SK-N-SH treated with all-trans-retinoic acid at 6 μM for 48 hours (cell line): ENCODE measurements around the gene TMEM94.

Source experiments
- ATAC-seq: fragments of 200-7000 bp; cut with Tn5 transposase; 3 replicates; pipeline ENCODE4 v1.9.1; 2020; ENCODE audit warnings: mild to moderate bottlenecking, moderate library complexity
- ARNTL ChIP-seq: fragments of 450-650 bp; formaldehyde crosslinking; IDR thresholded peaks from 2 replicates; pipeline ENCODE4 v1.5.0; 2020; ENCODE audit warnings: low read depth, mild to moderate bottlenecking, moderate library complexity, borderline replicate concordance
- BACH2 ChIP-seq: fragments of 250-450 bp; sonication (Bioruptor Pico); IDR thresholded peaks from 2 replicates; pipeline ENCODE4 v1.9.0; 2021; ENCODE audit warnings: mild to moderate bottlenecking, borderline replicate concordance
- CSDC2 ChIP-seq: fragments of 250-450 bp; sonication (Bioruptor Pico); IDR thresholded peaks from 2 replicates; pipeline ENCODE4 v1.5.0; 2020; ENCODE audit warnings: mild to moderate bottlenecking, moderate library complexity
- GLIS3 ChIP-seq: fragments of 250-450 bp; sonication (Bioruptor Pico); IDR thresholded peaks from 2 replicates; pipeline ENCODE4 v1.5.0; 2020; ENCODE audit warnings: mild to moderate bottlenecking, moderate library complexity
- ISL1 ChIP-seq: fragments of 250-450 bp; sonication (Bioruptor Pico); IDR thresholded peaks from 2 replicates; pipeline ENCODE4 v2.1.2; 2022; ENCODE audit warnings: mild to moderate bottlenecking, moderate library complexity
- OSR1 ChIP-seq: fragments of 250-450 bp; sonication (Bioruptor Pico); IDR thresholded peaks from 2 replicates; pipeline ENCODE4 v1.8.0; 2022; ENCODE audit warnings: moderate library complexity, mild to moderate bottlenecking, inconsistent platforms
- PPARA ChIP-seq: fragments of 250-450 bp; sonication (Bioruptor Pico); IDR thresholded peaks from 2 replicates; pipeline ENCODE4 v1.5.0; 2020; ENCODE audit warnings: mild to moderate bottlenecking, borderline replicate concordance
- SNAI2 ChIP-seq: fragments of 250-450 bp; sonication (Bioruptor Pico); IDR thresholded peaks from 2 replicates; pipeline ENCODE4 v1.5.0; 2020; ENCODE audit warnings: mild to moderate bottlenecking, moderate library complexity
- TCF4 ChIP-seq: fragments of 250-450 bp; sonication (Bioruptor Pico); IDR thresholded peaks from 2 replicates; pipeline ENCODE4 v1.8.0; 2021; ENCODE audit warnings: mild to moderate bottlenecking, moderate library complexity, borderline replicate concordance
- TOX ChIP-seq: fragments of 250-450 bp; sonication (Bioruptor Pico); IDR thresholded peaks from 2 replicates; pipeline ENCODE4 v1.8.0; 2021; ENCODE audit warnings: mild to moderate bottlenecking, moderate library complexity, borderline replicate concordance
- ZC3H10 ChIP-seq: fragments of 250-450 bp; sonication (Bioruptor Pico); IDR thresholded peaks from 2 replicates; pipeline ENCODE4 v1.5.1; 2021; ENCODE audit warnings: mild to moderate bottlenecking, moderate library complexity
- ZFP3 ChIP-seq: fragments of 250-450 bp; sonication (Bioruptor Pico); IDR thresholded peaks from 2 replicates; pipeline ENCODE4 v1.5.0; 2020; ENCODE audit warnings: mild to moderate bottlenecking, moderate library complexity
- ZFP30 ChIP-seq: fragments of 450-650 bp; formaldehyde crosslinking; IDR thresholded peaks from 2 replicates; pipeline ENCODE4 v1.5.0; 2022; ENCODE audit warnings: mild to moderate bottlenecking, moderate library complexity
- ZNF565 ChIP-seq: fragments of 450-650 bp; formaldehyde crosslinking; conservative IDR thresholded peaks from 2 replicates; pipeline ENCODE4 v1.5.0; 2020; ENCODE audit warnings: low read depth, mild to moderate bottlenecking, moderate library complexity
- ZNF70 ChIP-seq: fragments of 450-650 bp; formaldehyde crosslinking; IDR thresholded peaks from 2 replicates; pipeline ENCODE4 v1.5.0; 2020; ENCODE audit warnings: mild to moderate bottlenecking, moderate library complexity
- ZNF8 ChIP-seq: fragments of 450-650 bp; formaldehyde crosslinking; IDR thresholded peaks from 2 replicates; pipeline ENCODE4 v1.5.0; 2020; ENCODE audit warnings: mild to moderate bottlenecking, moderate library complexity
- TF ChIP-seq, protein P1 (sequence below): fragments of 250-450 bp; sonication (Bioruptor Pico); IDR thresholded peaks from 2 replicates; pipeline ENCODE4 v1.5.1; 2020; ENCODE audit warnings: low read depth, mild to moderate bottlenecking, moderate library complexity
- TF ChIP-seq, protein P2 (sequence below): fragments of 250-450 bp; sonication (Bioruptor Pico); IDR thresholded peaks from 2 replicates; pipeline ENCODE4 v1.5.0; 2020; ENCODE audit warnings: mild to moderate bottlenecking, moderate library complexity
- TF ChIP-seq, protein P3 (sequence below): fragments of 250-450 bp; sonication (Bioruptor Pico); IDR thresholded peaks from 2 replicates; pipeline ENCODE4 v1.5.1; 2021; ENCODE audit warnings: mild to moderate bottlenecking, moderate library complexity
- TF ChIP-seq, protein P4 (sequence below): fragments of 250-450 bp; sonication (Bioruptor Pico); IDR thresholded peaks from 2 replicates; pipeline ENCODE4 v1.8.0; 2021; ENCODE audit warnings: low read depth, mild to moderate bottlenecking, moderate library complexity, borderline replicate concordance
- TF ChIP-seq, protein P5 (sequence below): fragments of 250-450 bp; sonication (Bioruptor Pico); IDR thresholded peaks from 2 replicates; pipeline ENCODE4 v1.8.0; 2020; ENCODE audit warnings: mild to moderate bottlenecking, moderate library complexity, borderline replicate concordance

TMEM94 gene

DNA sequence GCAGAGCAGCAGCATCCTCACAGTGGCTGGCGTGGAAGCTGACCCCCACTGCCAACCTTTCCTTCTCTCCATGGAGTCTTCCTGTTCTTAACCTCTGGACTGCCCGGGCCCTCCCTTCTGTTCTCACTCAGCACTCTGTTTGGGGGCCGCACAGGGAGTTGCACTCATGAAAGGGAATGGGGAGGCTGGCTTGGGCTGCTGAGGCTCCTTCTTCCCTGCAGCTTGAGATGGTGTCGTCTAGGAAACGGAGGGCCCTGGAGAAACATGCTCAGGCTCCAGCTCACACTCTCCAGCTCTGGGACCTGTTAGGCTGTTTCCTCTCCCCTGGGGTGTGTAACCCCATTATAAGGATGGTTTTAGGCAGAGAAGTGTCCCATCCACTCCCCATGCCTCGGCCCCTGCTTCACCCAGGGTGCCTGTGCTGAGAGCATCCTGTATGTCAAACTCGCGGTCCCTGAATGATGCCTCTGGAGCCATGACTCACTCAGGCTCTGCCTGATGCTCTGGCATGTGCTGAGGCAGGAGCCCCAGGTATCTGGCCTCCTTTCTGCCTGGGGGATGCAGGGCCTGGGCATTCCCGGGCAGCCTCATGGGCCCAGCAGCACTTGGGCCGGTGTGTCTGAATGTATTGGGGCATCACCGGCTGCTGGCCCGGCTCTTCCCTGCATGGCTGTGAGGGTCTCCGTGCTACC lies 18.9 kb downstream of the TMEM94 start:
- no peak for TF ChIP-seq ZFP3 (CRISPR knock-in tag)
- TF ChIP-seq ZNF70, result no peak
- TF ChIP-seq ZC3H10 (CRISPR knock-in tag), result no peak
- no peak for TF ChIP-seq ZNF8 (CRISPR knock-in tag)
- TF ChIP-seq ZNF565, result no peak
- TF ChIP-seq, protein P1, sequence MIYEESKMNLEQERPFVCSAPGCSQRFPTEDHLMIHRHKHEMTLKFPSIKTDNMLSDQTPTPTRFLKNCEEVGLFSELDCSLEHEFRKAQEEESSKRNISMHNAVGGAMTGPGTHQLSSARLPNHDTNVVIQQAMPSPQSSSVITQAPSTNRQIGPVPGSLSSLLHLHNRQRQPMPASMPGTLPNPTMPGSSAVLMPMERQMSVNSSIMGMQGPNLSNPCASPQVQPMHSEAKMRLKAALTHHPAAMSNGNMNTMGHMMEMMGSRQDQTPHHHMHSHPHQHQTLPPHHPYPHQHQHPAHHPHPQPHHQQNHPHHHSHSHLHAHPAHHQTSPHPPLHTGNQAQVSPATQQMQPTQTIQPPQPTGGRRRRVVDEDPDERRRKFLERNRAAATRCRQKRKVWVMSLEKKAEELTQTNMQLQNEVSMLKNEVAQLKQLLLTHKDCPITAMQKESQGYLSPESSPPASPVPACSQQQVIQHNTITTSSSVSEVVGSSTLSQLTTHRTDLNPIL (CRISPR knock-in tag), result no peak
- TF ChIP-seq CSDC2, result no peak
- TF ChIP-seq, protein P2, sequence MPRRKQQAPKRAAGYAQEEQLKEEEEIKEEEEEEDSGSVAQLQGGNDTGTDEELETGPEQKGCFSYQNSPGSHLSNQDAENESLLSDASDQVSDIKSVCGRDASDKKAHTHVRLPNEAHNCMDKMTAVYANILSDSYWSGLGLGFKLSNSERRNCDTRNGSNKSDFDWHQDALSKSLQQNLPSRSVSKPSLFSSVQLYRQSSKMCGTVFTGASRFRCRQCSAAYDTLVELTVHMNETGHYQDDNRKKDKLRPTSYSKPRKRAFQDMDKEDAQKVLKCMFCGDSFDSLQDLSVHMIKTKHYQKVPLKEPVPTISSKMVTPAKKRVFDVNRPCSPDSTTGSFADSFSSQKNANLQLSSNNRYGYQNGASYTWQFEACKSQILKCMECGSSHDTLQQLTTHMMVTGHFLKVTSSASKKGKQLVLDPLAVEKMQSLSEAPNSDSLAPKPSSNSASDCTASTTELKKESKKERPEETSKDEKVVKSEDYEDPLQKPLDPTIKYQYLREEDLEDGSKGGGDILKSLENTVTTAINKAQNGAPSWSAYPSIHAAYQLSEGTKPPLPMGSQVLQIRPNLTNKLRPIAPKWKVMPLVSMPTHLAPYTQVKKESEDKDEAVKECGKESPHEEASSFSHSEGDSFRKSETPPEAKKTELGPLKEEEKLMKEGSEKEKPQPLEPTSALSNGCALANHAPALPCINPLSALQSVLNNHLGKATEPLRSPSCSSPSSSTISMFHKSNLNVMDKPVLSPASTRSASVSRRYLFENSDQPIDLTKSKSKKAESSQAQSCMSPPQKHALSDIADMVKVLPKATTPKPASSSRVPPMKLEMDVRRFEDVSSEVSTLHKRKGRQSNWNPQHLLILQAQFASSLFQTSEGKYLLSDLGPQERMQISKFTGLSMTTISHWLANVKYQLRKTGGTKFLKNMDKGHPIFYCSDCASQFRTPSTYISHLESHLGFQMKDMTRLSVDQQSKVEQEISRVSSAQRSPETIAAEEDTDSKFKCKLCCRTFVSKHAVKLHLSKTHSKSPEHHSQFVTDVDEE, result no peak
- no peak for TF ChIP-seq GLIS3 (CRISPR knock-in tag)
- no peak for TF ChIP-seq SNAI2 (CRISPR knock-in tag)
- TF ChIP-seq, all 23 proteins: peak for 0
- peak; percentile 18; the same call in 1 of the 3 replicates for ATAC-seq

DNA sequence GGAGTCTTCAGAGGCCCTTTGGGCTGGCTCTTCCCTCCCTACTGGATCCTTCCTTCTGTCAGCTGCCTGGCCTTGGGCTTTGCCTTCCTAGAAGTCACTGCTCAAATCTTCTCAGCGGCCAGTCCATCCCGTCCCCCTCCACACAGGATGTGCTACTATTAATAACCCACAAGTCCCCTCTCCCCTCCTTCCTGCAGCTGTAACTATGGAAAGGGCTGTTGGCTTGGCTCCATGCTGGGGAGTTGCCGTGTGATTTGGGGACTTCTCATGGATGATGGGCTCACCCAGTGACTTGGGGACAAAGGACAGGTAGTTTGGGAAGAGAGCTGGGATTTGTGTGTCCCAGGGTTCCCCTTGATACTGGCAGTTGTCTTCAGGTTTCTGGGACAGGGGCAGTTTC lies 19.4 kb downstream of the TMEM94 start:
- TF ChIP-seq ZNF70, result no peak
- no peak for TF ChIP-seq ZNF565
- no peak for TF ChIP-seq TCF4 (CRISPR knock-in tag)
- no peak for TF ChIP-seq SNAI2 (CRISPR knock-in tag)
- TF ChIP-seq, protein P1 (CRISPR knock-in tag), result no peak
- TF ChIP-seq ZC3H10 (CRISPR knock-in tag), result no peak
- TF ChIP-seq, protein P3, sequence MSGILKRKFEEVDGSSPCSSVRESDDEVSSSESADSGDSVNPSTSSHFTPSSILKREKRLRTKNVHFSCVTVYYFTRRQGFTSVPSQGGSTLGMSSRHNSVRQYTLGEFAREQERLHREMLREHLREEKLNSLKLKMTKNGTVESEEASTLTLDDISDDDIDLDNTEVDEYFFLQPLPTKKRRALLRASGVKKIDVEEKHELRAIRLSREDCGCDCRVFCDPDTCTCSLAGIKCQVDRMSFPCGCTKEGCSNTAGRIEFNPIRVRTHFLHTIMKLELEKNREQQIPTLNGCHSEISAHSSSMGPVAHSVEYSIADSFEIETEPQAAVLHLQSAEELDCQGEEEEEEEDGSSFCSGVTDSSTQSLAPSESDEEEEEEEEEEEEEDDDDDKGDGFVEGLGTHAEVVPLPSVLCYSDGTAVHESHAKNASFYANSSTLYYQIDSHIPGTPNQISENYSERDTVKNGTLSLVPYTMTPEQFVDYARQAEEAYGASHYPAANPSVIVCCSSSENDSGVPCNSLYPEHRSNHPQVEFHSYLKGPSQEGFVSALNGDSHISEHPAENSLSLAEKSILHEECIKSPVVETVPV (CRISPR knock-in tag), result no peak
- TF ChIP-seq PPARA (CRISPR knock-in tag), result no peak
- TF ChIP-seq GLIS3 (CRISPR knock-in tag), result no peak
- TF ChIP-seq, protein P4, sequence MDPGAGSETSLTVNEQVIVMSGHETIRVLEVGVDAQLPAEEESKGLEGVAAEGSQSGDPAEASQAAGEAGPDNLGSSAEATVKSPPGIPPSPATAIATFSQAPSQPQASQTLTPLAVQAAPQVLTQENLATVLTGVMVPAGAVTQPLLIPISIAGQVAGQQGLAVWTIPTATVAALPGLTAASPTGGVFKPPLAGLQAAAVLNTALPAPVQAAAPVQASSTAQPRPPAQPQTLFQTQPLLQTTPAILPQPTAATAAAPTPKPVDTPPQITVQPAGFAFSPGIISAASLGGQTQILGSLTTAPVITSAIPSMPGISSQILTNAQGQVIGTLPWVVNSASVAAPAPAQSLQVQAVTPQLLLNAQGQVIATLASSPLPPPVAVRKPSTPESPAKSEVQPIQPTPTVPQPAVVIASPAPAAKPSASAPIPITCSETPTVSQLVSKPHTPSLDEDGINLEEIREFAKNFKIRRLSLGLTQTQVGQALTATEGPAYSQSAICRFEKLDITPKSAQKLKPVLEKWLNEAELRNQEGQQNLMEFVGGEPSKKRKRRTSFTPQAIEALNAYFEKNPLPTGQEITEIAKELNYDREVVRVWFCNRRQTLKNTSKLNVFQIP (CRISPR knock-in tag), result no peak
- TF ChIP-seq ARNTL (CRISPR knock-in tag), result no peak
- TF ChIP-seq ISL1 (CRISPR knock-in tag), result no peak
- TF ChIP-seq TOX (CRISPR knock-in tag), result no peak
- no peak for TF ChIP-seq OSR1 (CRISPR knock-in tag)
- no peak for TF ChIP-seq ZFP3 (CRISPR knock-in tag)
- no peak for TF ChIP-seq BACH2 (CRISPR knock-in tag)
- no peak for TF ChIP-seq ZFP30 (CRISPR knock-in tag)
- no peak for TF ChIP-seq ZNF8 (CRISPR knock-in tag)
- ATAC-seq, result no peak; the same call in 2 of the 3 replicates

DNA sequence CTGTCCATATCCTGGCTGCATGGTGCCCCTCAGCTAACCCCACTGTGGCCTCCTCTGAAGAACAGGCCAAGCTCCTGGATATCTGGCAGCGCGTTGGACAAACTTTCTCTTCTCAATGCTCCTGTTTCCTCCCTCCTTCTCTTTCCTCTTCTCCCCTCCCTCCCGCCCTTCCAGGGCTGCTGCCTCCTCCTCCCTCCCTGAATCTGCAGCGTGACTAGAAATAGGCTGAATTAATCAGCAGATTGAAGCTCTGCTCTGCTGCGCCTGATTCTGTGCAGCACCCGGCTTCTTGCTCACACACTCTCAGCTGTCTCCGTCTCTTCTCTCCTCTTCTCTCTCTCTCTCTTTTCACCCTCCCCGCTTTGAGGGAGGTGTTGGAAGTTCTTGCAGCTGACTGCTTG lies 19.8 kb downstream of the TMEM94 start:
- ATAC-seq, result no peak
- TF ChIP-seq, protein P5, sequence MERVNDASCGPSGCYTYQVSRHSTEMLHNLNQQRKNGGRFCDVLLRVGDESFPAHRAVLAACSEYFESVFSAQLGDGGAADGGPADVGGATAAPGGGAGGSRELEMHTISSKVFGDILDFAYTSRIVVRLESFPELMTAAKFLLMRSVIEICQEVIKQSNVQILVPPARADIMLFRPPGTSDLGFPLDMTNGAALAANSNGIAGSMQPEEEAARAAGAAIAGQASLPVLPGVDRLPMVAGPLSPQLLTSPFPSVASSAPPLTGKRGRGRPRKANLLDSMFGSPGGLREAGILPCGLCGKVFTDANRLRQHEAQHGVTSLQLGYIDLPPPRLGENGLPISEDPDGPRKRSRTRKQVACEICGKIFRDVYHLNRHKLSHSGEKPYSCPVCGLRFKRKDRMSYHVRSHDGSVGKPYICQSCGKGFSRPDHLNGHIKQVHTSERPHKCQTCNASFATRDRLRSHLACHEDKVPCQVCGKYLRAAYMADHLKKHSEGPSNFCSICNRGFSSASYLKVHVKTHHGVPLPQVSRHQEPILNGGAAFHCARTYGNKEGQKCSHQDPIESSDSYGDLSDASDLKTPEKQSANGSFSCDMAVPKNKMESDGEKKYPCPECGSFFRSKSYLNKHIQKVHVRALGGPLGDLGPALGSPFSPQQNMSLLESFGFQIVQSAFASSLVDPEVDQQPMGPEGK (CRISPR knock-in tag), result no peak
- TF ChIP-seq, protein P2, result no peak
- no peak for TF ChIP-seq SNAI2 (CRISPR knock-in tag)
- TF ChIP-seq, protein P3 (CRISPR knock-in tag), result no peak
- TF ChIP-seq ZNF70, result no peak
- no peak for TF ChIP-seq ZC3H10 (CRISPR knock-in tag)
- TF ChIP-seq ZNF565, result no peak
- TF ChIP-seq ZNF8 (CRISPR knock-in tag), result no peak
